GM12891 (cell line): ENCODE measurements around the gene ZNF488.

Source experiments
- POLR2A ChIP-seq: IDR thresholded peaks from 2 replicates; pipeline ENCODE4 v1.6.1; 2011; ENCODE audit warnings: low read depth, low read length, control low read depth
- POU2F2 ChIP-seq: IDR thresholded peaks from 2 replicates; pipeline ENCODE4 v1.6.1; 2011; ENCODE audit warnings: low read depth, mild to moderate bottlenecking, control low read depth, low read length, moderate library complexity
- TAF1 ChIP-seq: IDR thresholded peaks from 2 replicates; pipeline ENCODE4 v1.6.1; 2011; ENCODE audit warnings: low read depth, low read length, control low read depth

DNA sequence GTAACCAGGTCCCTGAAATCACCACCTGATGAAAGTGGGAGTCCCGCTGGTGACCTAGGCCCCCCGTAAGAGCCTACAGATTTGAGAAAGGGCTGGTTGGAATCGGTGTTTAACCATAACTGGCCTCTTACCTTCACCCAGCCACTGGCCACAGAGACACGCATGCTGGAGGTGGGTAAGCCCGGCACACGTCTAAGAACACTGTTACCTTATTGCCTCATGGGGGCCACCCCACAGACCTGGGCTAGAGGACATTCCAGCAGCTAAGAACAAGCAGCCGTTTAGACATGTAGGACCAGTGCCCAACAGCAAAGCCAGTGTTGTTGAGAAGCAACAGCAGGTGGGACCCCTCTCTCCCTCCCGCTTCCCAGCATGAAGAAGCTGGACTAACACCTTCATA is 64.3 kb downstream of the ZNF488 start:
- TF ChIP-seq POLR2A: no peak
- no peak for TF ChIP-seq POU2F2
- no peak for TF ChIP-seq TAF1
